22Rv1 (cell line): ENCODE measurements around the gene NAA16.

Experiments used
- H3K27ac ChIP-seq: fragments of 450-650 bp; 2 replicates; pipeline ENCODE4 v1.5.1; 2017
- CTCF ChIP-seq: fragments of 450-650 bp; IDR thresholded peaks from 2 replicates; pipeline ENCODE4 v1.5.1; 2017; ENCODE audit warnings: mild to moderate bottlenecking
- ZFX ChIP-seq: fragments of 450-650 bp; IDR thresholded peaks from 2 replicates; pipeline ENCODE4 v1.6.1; 2017; ENCODE audit warnings: antibody characterized with exemption, borderline replicate concordance

The NAA16 gene

GRCh38 chr13:41293272-41293671 lies 17.8 kb upstream of the NAA16 start:
- TF ChIP-seq ZFX (no peak), CTCF (no peak)
- H3K27ac ChIP-seq = no peak overlapping the region

GRCh38 chr13:41294914-41295313 lies 16.2 kb upstream of the NAA16 start:
- TF ChIP-seq ZFX (no peak), CTCF (no peak)
- H3K27ac ChIP-seq = no peak overlapping the region

GRCh38 chr13:41295973-41296372 lies 15.1 kb upstream of the NAA16 start:
- no peak overlapping the region for H3K27ac ChIP-seq
- TF ChIP-seq CTCF = no peak
- no peak for TF ChIP-seq ZFX

GRCh38 chr13:41296879-41297646 lies 14.0 kb upstream of the NAA16 start:
- TF ChIP-seq ZFX (no peak), CTCF (no peak)
- no peak overlapping the region for H3K27ac ChIP-seq

- TF ChIP-seq CTCF (no peak), ZFX (no peak)
- H3K27ac ChIP-seq = no peak overlapping the region
Observed at GRCh38 chr13:41299316-41300094, 11.6 kb upstream of the NAA16 start.

- TF ChIP-seq CTCF = no peak
- no peak for TF ChIP-seq ZFX
- no peak overlapping the region for H3K27ac ChIP-seq
Observed at GRCh38 chr13:41302743-41303142, 8.3 kb upstream of the NAA16 start.

- H3K27ac ChIP-seq = no peak overlapping the region
- TF ChIP-seq ZFX (no peak), CTCF (no peak)
Observed at GRCh38 chr13:41304551-41304950, 6.5 kb upstream of the NAA16 start.
